ENCODE measurements around the gene P2RX6.

- TF ChIP-seq CTCF (IDR thresholded peaks at IDR 0.05) (no peak), POLR2A (IDR thresholded peaks at IDR 0.05) (no peak)
These were observed 53.1 kb downstream of the P2RX6 start for GRCh38 chr22:21067901-21068680.

All from right lobe of liver (tissue), 4 donors.